IMR-90 (cell line): ENCODE results near the gene POU2F2. TPM values are rescaled to one million over a fixed set of nuclear protein-coding genes. Genes with fewer than 3 reads are reported as not detected.

Experiments
- ATAC-seq: fragments of 200-7000 bp; cut with Tn5 transposase; 2 replicates; pipeline ENCODE4 v1.9.1; 2020; ENCODE audit warnings: low read depth, mild to moderate bottlenecking, moderate library complexity
- BruUV-seq: library from RNA; stranded (reverse); fragments of 400-500 nt; replicated peaks from 2 replicates; lab custom pipeline; 2021; lab: Mats Ljungman, UMichigan
- CTCF ChIA-PET: fragments of 300-600 bp; formaldehyde crosslinking; extraction: SDS; loops from one replicate; lab custom pipeline; 2021; ENCODE audit warnings: antibody characterized with exemption; lab: Yijun Ruan, JAX
- POLR2A ChIA-PET: fragments of 300-600 bp; sonication (Branson Sonifier 250); formaldehyde crosslinking; loops from one replicate; lab custom pipeline; 2022; ENCODE audit warnings: antibody characterized with exemption; ENCODE audit not compliant: unreplicated experiment; lab: Charles Lee
- DNase-seq: peaks from one replicate; pipeline ENCODE4 v3.0.0; 2013
- H2AFZ ChIP-seq: replicated peaks from 2 replicates; pipeline ENCODE3; 2013; ENCODE audit warnings: low read length, mild to moderate bottlenecking; ENCODE audit not compliant: poor library complexity
- H2AK5ac ChIP-seq: 2 replicates; pipeline ENCODE4 v1.6.1; 2013; ENCODE audit warnings: low read depth, low read length, inconsistent platforms
- H2AK9ac ChIP-seq: replicated peaks from 2 replicates; pipeline ENCODE3; 2013; ENCODE audit warnings: mild to moderate bottlenecking, low read depth, low read length, moderate library complexity; ENCODE audit not compliant: poor library complexity
- H2BK120ac ChIP-seq: 2 replicates; pipeline ENCODE4 v1.6.1; 2013; ENCODE audit warnings: low read depth, low read length, inconsistent platforms
- H2BK15ac ChIP-seq: 3 replicates; pipeline ENCODE4 v1.6.1; 2013; ENCODE audit warnings: low read depth, low read length, inconsistent platforms
- H2BK20ac ChIP-seq: 2 replicates; pipeline ENCODE4 v1.6.1; 2013; ENCODE audit warnings: low read depth, mild to moderate bottlenecking, inconsistent platforms, low read length, moderate library complexity
- H2BK5ac ChIP-seq: 2 replicates; pipeline ENCODE4 v1.6.1; 2013; ENCODE audit warnings: mild to moderate bottlenecking, low read depth, low read length, inconsistent platforms; ENCODE audit not compliant: poor library complexity, severe bottlenecking
- H3K14ac ChIP-seq: replicated peaks from 2 replicates; pipeline ENCODE4 v1.6.1; 2013; ENCODE audit warnings: low read depth, low read length, inconsistent platforms
- H3K18ac ChIP-seq: 2 replicates; pipeline ENCODE4 v1.6.1; 2013; ENCODE audit warnings: low read depth, low read length, control low read depth
- H3K23ac ChIP-seq: 2 replicates; pipeline ENCODE4 v1.6.1; 2013; ENCODE audit warnings: low read depth, low read length, inconsistent platforms
- H3K27ac ChIP-seq: 2 replicates; pipeline ENCODE4 v1.5.1; 2013; ENCODE audit warnings: mild to moderate bottlenecking, control low read depth, low read length; ENCODE audit not compliant: insufficient read depth
- H3K27me3 ChIP-seq: 2 replicates; pipeline ENCODE4 v1.6.1; 2013; ENCODE audit warnings: low read length; ENCODE audit not compliant: control insufficient read depth, insufficient read depth
- H3K36me3 ChIP-seq: 2 replicates; pipeline ENCODE4 v1.6.1; 2013; ENCODE audit warnings: low read length, mixed read lengths; ENCODE audit not compliant: control insufficient read depth, insufficient read depth
- H3K4ac ChIP-seq: 2 replicates; pipeline ENCODE4 v1.6.1; 2013; ENCODE audit warnings: low read depth, low read length, inconsistent platforms
- H3K4me1 ChIP-seq: 2 replicates; pipeline ENCODE4 v1.6.1; 2013; ENCODE audit warnings: low read length, mixed read lengths; ENCODE audit not compliant: control insufficient read depth, insufficient read depth
- H3K4me2 ChIP-seq: 2 replicates; pipeline ENCODE4 v1.6.1; 2013; ENCODE audit warnings: low read depth, mild to moderate bottlenecking, control low read depth, low read length, moderate library complexity
- H3K4me3 ChIP-seq: 2 replicates; pipeline ENCODE4 v1.5.1; 2013; ENCODE audit warnings: low read depth, mild to moderate bottlenecking, control low read depth, low read length, moderate library complexity; ENCODE audit not compliant: insufficient read depth
- H3K56ac ChIP-seq: 2 replicates; pipeline ENCODE4 v1.6.1; 2013; ENCODE audit warnings: low read length, inconsistent platforms; ENCODE audit not compliant: insufficient read depth; ENCODE audit errors: extremely low read depth
- H3K79me1 ChIP-seq, 2 experiments: 2 replicates each; pipeline ENCODE4 v1.6.1; 2013; ENCODE audit warnings: low read length in 2 of 2, inconsistent platforms in 1 of 2, low read depth in 1 of 2
- H3K9ac ChIP-seq: 2 replicates; pipeline ENCODE4 v1.6.1; 2013; ENCODE audit warnings: low read depth, low read length, control low read depth
- H3K9me1 ChIP-seq: 2 replicates; pipeline ENCODE4 v1.6.1; 2013; ENCODE audit warnings: low read length, inconsistent platforms; ENCODE audit not compliant: insufficient read depth
- H3K9me3 ChIP-seq: 2 replicates; pipeline ENCODE4 v1.6.1; 2013; ENCODE audit warnings: low read length; ENCODE audit not compliant: control insufficient read depth, insufficient read depth
- H4K20me1 ChIP-seq: 2 replicates; pipeline ENCODE4 v1.6.1; 2013; ENCODE audit warnings: low read length, inconsistent platforms; ENCODE audit not compliant: insufficient read depth
- H4K5ac ChIP-seq: 2 replicates; pipeline ENCODE4 v1.6.1; 2013; ENCODE audit warnings: mild to moderate bottlenecking, low read depth, low read length, control low read depth
- H4K8ac ChIP-seq, 2 experiments: 2 replicates each; pipeline ENCODE4 v1.6.1; 2013; ENCODE audit warnings: low read depth in 2 of 2, low read length in 2 of 2, control low read depth in 1 of 2, inconsistent platforms in 1 of 2
- H4K91ac ChIP-seq: 2 replicates; pipeline ENCODE4 v1.6.1; 2013; ENCODE audit warnings: low read depth, low read length, inconsistent platforms; ENCODE audit not compliant: insufficient read depth
- BHLHE40 ChIP-seq: fragments of 150-350 bp; IDR thresholded peaks from 2 replicates; pipeline ENCODE4 v1.6.1; 2016; ENCODE audit warnings: mild to moderate bottlenecking, low read depth, low read length
- CEBPB ChIP-seq: IDR thresholded peaks from 2 replicates; pipeline ENCODE4 v1.6.1; 2012; ENCODE audit warnings: low read depth, low read length, improper control_type of control experiment
- CHD1 ChIP-seq: IDR thresholded peaks from 2 replicates; pipeline ENCODE4 v1.6.1; 2012; ENCODE audit warnings: low read depth, low read length, improper control_type of control experiment
- CTCF ChIP-seq: conservative IDR thresholded peaks from 2 replicates; pipeline ENCODE4 v1.5.1; 2012; ENCODE audit warnings: mild to moderate bottlenecking, low read depth, low read length, improper control_type of control experiment
- ELK1 ChIP-seq: fragments of 150-350 bp; IDR thresholded peaks from 2 replicates; pipeline ENCODE4 v1.6.1; 2016; ENCODE audit warnings: low read depth, mild to moderate bottlenecking, low read length, moderate library complexity, borderline replicate concordance
- FOS ChIP-seq: fragments of 150-350 bp; IDR thresholded peaks from 2 replicates; pipeline ENCODE4 v1.6.1; 2016; ENCODE audit warnings: low read depth, low read length
- MAFK ChIP-seq: IDR thresholded peaks from 2 replicates; pipeline ENCODE4 v1.6.1; 2012; ENCODE audit warnings: low read depth, low read length, improper control_type of control experiment
- MAZ ChIP-seq: IDR thresholded peaks from 2 replicates; pipeline ENCODE4 v1.6.1; 2012; ENCODE audit warnings: low read depth, mild to moderate bottlenecking, low read length, improper control_type of control experiment, moderate library complexity, borderline replicate concordance
- MXI1 ChIP-seq: IDR thresholded peaks from 2 replicates; pipeline ENCODE4 v1.6.1; 2012; ENCODE audit warnings: low read depth, mild to moderate bottlenecking, low read length, moderate library complexity, borderline replicate concordance
- NFE2L2 ChIP-seq: fragments of 150-350 bp; IDR thresholded peaks from 2 replicates; pipeline ENCODE4 v1.6.1; 2016; ENCODE audit warnings: low read depth, mild to moderate bottlenecking, low read length
- RCOR1 ChIP-seq: IDR thresholded peaks from 2 replicates; pipeline ENCODE4 v1.6.1; 2012; ENCODE audit warnings: mild to moderate bottlenecking, low read length, improper control_type of control experiment; ENCODE audit not compliant: insufficient replicate concordance
- RFX5 ChIP-seq: IDR thresholded peaks from 2 replicates; pipeline ENCODE4 v1.8.0; 2012; ENCODE audit warnings: low read depth, mild to moderate bottlenecking, low read length, moderate library complexity
- SMC3 ChIP-seq: fragments of 150-350 bp; IDR thresholded peaks from 2 replicates; pipeline ENCODE4 v1.6.1; 2016; ENCODE audit warnings: low read depth, mild to moderate bottlenecking, antibody characterized with exemption, low read length, moderate library complexity
- USF2 ChIP-seq: fragments of 150-350 bp; IDR thresholded peaks from 2 replicates; pipeline ENCODE4 v1.6.1; 2017; ENCODE audit warnings: mild to moderate bottlenecking, antibody characterized with exemption, low read length, low read depth
- WGBS, 2 experiments: methylation state at CpG; one replicate each; pipeline versions ENCODE4 v1.1.5 to v1.1.7; 2013; ENCODE audit warnings: missing lambda C conversion rate in 2 of 2; ENCODE audit not compliant: insufficient read length in 1 of 2; ENCODE audit errors: extremely low coverage in 2 of 2; 5-methylcytosine and 5-hydroxymethylcytosine counted together
- dilution Hi-C: fragments of 300-500 bp; cut with HindIII; formaldehyde crosslinking; loops from one replicate; pipeline ENCODE4 v1.14.3; 2018; ENCODE audit warnings: low sequenced_read_pairs; ENCODE audit not compliant: unreplicated experiment
- in situ Hi-C: fragments of 300-500 bp; cut with MboI; formaldehyde crosslinking; loops from 3 replicates; pipeline ENCODE4 v1.14.3; 2019; ENCODE audit warnings: low sequenced_read_pairs, inconsistent platforms, mixed read lengths
- intact Hi-C: fragments of 100-400 bp; cut with micrococcal nuclease; formaldehyde crosslinking; loops from 2 replicates; pipeline ENCODE4 v1.10.0; 2022
- polyA plus RNA-seq, 3 experiments: library from polyadenylated mRNA; depleted of rRNA; stranded (reverse); fragments of >200 nt; gene quantifications; 2 replicates each; pipeline ENCODE4 v1.2.3, GENCODE V29; 2012; ENCODE audit warnings: low replicate concordance in 1 of 3
- total RNA-seq: library from RNA; depleted of rRNA; stranded (reverse); fragments of >200 nt; gene quantifications from 2 replicates; pipeline ENCODE4 v1.2.3, GENCODE V29; 2012

POU2F2 gene
- total and polyA plus RNA-seq, 2 of the 4 experiments (the other 2 are of a cell fraction), result 0.54 to 5.0 TPM

- Histone ChIP-seq H4K20me1 (no peaks in the 10 kb centered on the region), H3K79me1 (no peaks in the 10 kb centered on the region), H3K9me1 (no peaks in the 10 kb centered on the region), H4K8ac (no peak overlapping the region), H3K18ac (no peak overlapping the region), H3K9me3 (no peaks in the 10 kb centered on the region), H2AK9ac (peak overlapping the region; percentile 19), H3K4me2 (no peak overlapping the region), H3K4me3 (no peak overlapping the region), H2AK5ac (no peak overlapping the region), H3K56ac (no peak overlapping the region), H3K36me3 (no peaks in the 10 kb centered on the region), H3K27me3 (no peaks in the 10 kb centered on the region; the same call in 1 of the 2 replicates), H3K23ac (no peak overlapping the region), H3K27ac (no peak overlapping the region), H2BK20ac (no peak overlapping the region), H2BK15ac (no peak overlapping the region), H2AFZ (peak overlapping the region; percentile 46), H3K14ac (no peak overlapping the region), H4K91ac (no peak overlapping the region), H3K4ac (no peak overlapping the region), H2BK120ac (no peak overlapping the region), H2BK5ac (no peak overlapping the region), H3K9ac (no peak overlapping the region), H3K4me1 (no peaks in the 10 kb centered on the region), H4K5ac (no peak overlapping the region)
- ChIA-PET CTCF (interaction anchor here (1.1 kb wide), 2 partner anchors 9 to 18 kb away, joined by 3 to 4 read pairs; no protein-coding TSS in a partner anchor), POLR2A (no interaction called here)
- intact Hi-C loops, result no loop called here
- ATAC-seq, result no peak
- TF ChIP-seq SMC3, result no peak
- TF ChIP-seq MAZ, result no peak
- TF ChIP-seq MXI1, result no peak
- no peak for TF ChIP-seq ELK1
- TF ChIP-seq CEBPB, result no peak
- no peak for TF ChIP-seq RCOR1
- TF ChIP-seq FOS, result no peak
- TF ChIP-seq RFX5, result no peak
- no peak for TF ChIP-seq BHLHE40
- TF ChIP-seq USF2, result no peak
- no peak for TF ChIP-seq NFE2L2
- no peak for TF ChIP-seq MAFK
- no peak for TF ChIP-seq CHD1
- no peak for TF ChIP-seq CTCF
- in situ Hi-C loops, result no loop called here
- dilution Hi-C loops, result no loop called here
- BruUV-seq, result no TSS peak
- WGBS, 2 experiments, result 70% methylated on average over 2 of the region's 6 CpGs; no CpG with 5 or more reads in 1 of the 2 experiments
- DNase-seq, result no peak
Measured at GRCh38 chr19:42099336-42099925, 32.8 kb downstream of the POU2F2 start.
